Measurements from ENCODE around the gene RAX.
"Not testable (repeated sequence)": the region's sequence is repeated elsewhere in the genome, so short reads cannot be mapped to it uniquely, and the experiment has no call there.

RAX gene

GRCh38 chr18:59272221-59272888 is 899 bp downstream of the RAX start:
- DNase-seq, result no peak

- DNase-seq, result no peak
Measured at GRCh38 chr18:59271606-59272220, 1.5 kb downstream of the RAX start.

GRCh38 chr18:59270689-59271257 is 2.5 kb downstream of the RAX start:
- no peak for DNase-seq

GRCh38 chr18:59269563-59270119 is 3.6 kb downstream of the RAX start:
- no peak for DNase-seq

GRCh38 chr18:59268721-59269562 is 4.3 kb downstream of the RAX start:
- no peak for DNase-seq

GRCh38 chr18:59268127-59268720 is 5.0 kb downstream of the RAX start:
- no peak for DNase-seq

- DNase-seq, result no peak
Measured at GRCh38 chr18:59267503-59268126, 5.6 kb downstream of the RAX start.

GRCh38 chr18:59266886-59267502 is 6.3 kb downstream of the RAX start:
- no peak for DNase-seq

- DNase-seq, result no peak
Measured at GRCh38 chr18:59266459-59266858, 6.8 kb downstream of the RAX start.

- no peak for DNase-seq
Measured at GRCh38 chr18:59265974-59266369, 7.3 kb downstream of the RAX start.

GRCh38 chr18:59265246-59265973 is 7.8 kb downstream of the RAX start:
- no peak for DNase-seq

- no peak for DNase-seq
Measured at GRCh38 chr18:59264651-59265245, 8.5 kb downstream of the RAX start.

- no peak for DNase-seq
Measured at GRCh38 chr18:59264121-59264571, 9.1 kb downstream of the RAX start.

GRCh38 chr18:59263661-59264060 is 9.6 kb downstream of the RAX start:
- DNase-seq, result no peak

- DNase-seq, result not testable (repeated sequence)
Measured at GRCh38 chr18:59262243-59262642, 11.0 kb downstream of the RAX start.

- DNase-seq, result not testable (repeated sequence)
Measured at GRCh38 chr18:59261842-59262241, 11.4 kb downstream of the RAX start.

GRCh38 chr18:59255491-59255890 is 17.8 kb downstream of the RAX start:
- not testable (repeated sequence) for DNase-seq

GRCh38 chr18:59249199-59249774 is 24.0 kb downstream of the RAX start:
- no peak for DNase-seq

GRCh38 chr18:59246796-59247195 is 26.5 kb downstream of the RAX start:
- DNase-seq, result no peak

- no peak for DNase-seq
Measured at GRCh38 chr18:59242906-59243305, 30.3 kb downstream of the RAX start.

All from KG1 (cell line).